Endothelial cell of umbilical vein (primary cell): ENCODE results near the gene FARP2. TPM values are rescaled to one million over a fixed set of nuclear protein-coding genes. Genes with fewer than 3 reads are reported as not detected.
"Not testable (repeated sequence)": the region's sequence is repeated elsewhere in the genome, so short reads cannot be mapped to it uniquely, and the experiment has no call there.

ENCODE experiments used
- BruUV-seq: library from RNA; stranded (reverse); fragments of 400-500 nt; replicated peaks from 2 replicates; lab custom pipeline; 2021; lab: Mats Ljungman, UMichigan
- CTCF ChIA-PET: fragments of 300-600, 350-600 bp; sonication (Branson Sonifier 250); formaldehyde crosslinking; loops from one replicate; lab custom pipeline; 2021; ENCODE audit warnings: antibody characterized with exemption, inconsistent platforms; lab: Charles Lee
- POLR2A ChIA-PET: fragments of 300-600, 350-600 bp; sonication (Branson Sonifier 250); formaldehyde crosslinking; loops from one replicate; lab custom pipeline; 2021; ENCODE audit warnings: antibody characterized with exemption, inconsistent platforms; lab: Charles Lee
- DNase-seq: peaks from one replicate; pipeline ENCODE4 v3.0.0-alpha.2; 2011; ENCODE audit warnings: low read depth, low spot score
- FAIRE-seq: peaks from 2 replicates; lab custom pipeline; 2011; peaks lifted over from hg19 to GRCh38; lab: Jason Lieb, UNC
- H2AFZ ChIP-seq: 2 replicates; pipeline ENCODE4 v1.6.0; 2012; ENCODE audit warnings: low read depth, low read length, control low read depth, inconsistent platforms
- H3K27ac ChIP-seq: 2 replicates; pipeline ENCODE4 v1.5.1; 2011; ENCODE audit warnings: low read depth, mild to moderate bottlenecking, control low read depth, low read length, moderate library complexity; ENCODE audit not compliant: insufficient read depth
- H3K27me3 ChIP-seq, 2 experiments: 2 replicates each; pipeline versions ENCODE4 v1.6.0 to v1.6.1; 2011; ENCODE audit warnings: low read length in 2 of 2, mixed read lengths in 1 of 2; ENCODE audit not compliant: control insufficient read depth in 2 of 2, insufficient read depth in 2 of 2
- H3K36me3 ChIP-seq, 2 experiments: 2 replicates in 1 of 2; 3 replicates in 1 of 2; pipeline ENCODE4 v1.5.1; 2011; ENCODE audit warnings: low read length in 2 of 2, mild to moderate bottlenecking in 1 of 2, moderate library complexity in 1 of 2; ENCODE audit not compliant: control insufficient read depth in 2 of 2, insufficient read depth in 2 of 2; ENCODE audit errors: extremely low read depth in 1 of 2
- H3K4me1 ChIP-seq: 3 replicates; pipeline ENCODE4 v1.5.1; 2011; ENCODE audit warnings: mild to moderate bottlenecking, low read length; ENCODE audit not compliant: control insufficient read depth, insufficient read depth; ENCODE audit errors: extremely low read depth
- H3K4me2 ChIP-seq: 2 replicates; pipeline ENCODE4 v1.6.1; 2011; ENCODE audit warnings: low read length, control low read depth, mixed read lengths; ENCODE audit not compliant: insufficient read depth
- H3K4me3 ChIP-seq, 3 experiments: fragments of 200-600 bp in 1 of 3; sonication (generic), shearing (Covaris generic) in 1 of 3; replicated peaks in 1 of 3; 2 replicates each; pipeline ENCODE4 v1.5.1; 2011 to 2016; ENCODE audit warnings: control low read depth in 3 of 3, low read length in 3 of 3, mild to moderate bottlenecking in 2 of 3, inconsistent platforms in 1 of 3, low read depth in 1 of 3, moderate library complexity in 1 of 3; ENCODE audit not compliant: insufficient read depth in 1 of 3
- H3K79me2 ChIP-seq: 2 replicates; pipeline ENCODE4 v1.6.0; 2012; ENCODE audit warnings: low read length, inconsistent platforms; ENCODE audit not compliant: control insufficient read depth, insufficient read depth
- H3K9ac ChIP-seq: replicated peaks from 2 replicates; pipeline ENCODE3; 2011; ENCODE audit warnings: low read length, control low read depth; ENCODE audit not compliant: insufficient read depth; ENCODE audit errors: extremely low read depth
- H3K9me1 ChIP-seq: replicated peaks from 3 replicates; pipeline ENCODE4 v1.6.0; 2011; ENCODE audit warnings: mild to moderate bottlenecking, low read length; ENCODE audit not compliant: control insufficient read depth, insufficient read depth; ENCODE audit errors: extremely low read depth
- H3K9me3 ChIP-seq: replicated peaks from 2 replicates; pipeline ENCODE4 v1.5.1; 2012; ENCODE audit warnings: low read length, inconsistent platforms; ENCODE audit not compliant: control insufficient read depth, insufficient read depth
- H4K20me1 ChIP-seq: replicated peaks from 2 replicates; pipeline ENCODE3; 2011; ENCODE audit warnings: mild to moderate bottlenecking, low read length; ENCODE audit not compliant: control insufficient read depth, insufficient read depth; ENCODE audit errors: extremely low read depth
- EZH2 ChIP-seq: IDR thresholded peaks from 2 replicates; pipeline ENCODE4 v1.6.1; 2012; ENCODE audit warnings: borderline replicate concordance, low read depth, mild to moderate bottlenecking, moderate library complexity, low read length, inconsistent platforms; ENCODE audit not compliant: severe bottlenecking
- FOS ChIP-seq: IDR thresholded peaks from 2 replicates; pipeline ENCODE4 v1.6.1; 2011; ENCODE audit warnings: mild to moderate bottlenecking, low read length, moderate library complexity, borderline replicate concordance; ENCODE audit not compliant: insufficient read depth
- POLR2AphosphoS5 ChIP-seq: IDR thresholded peaks from 2 replicates; pipeline ENCODE4 v1.6.1; 2012; ENCODE audit warnings: low read depth, mild to moderate bottlenecking, control low read depth, low read length, moderate library complexity; ENCODE audit not compliant: insufficient read depth
- dilution Hi-C: fragments of 300-500 bp; cut with MboI; formaldehyde crosslinking; loops from one replicate; pipeline ENCODE4 v1.15.0; 2019; ENCODE audit warnings: low sequenced_read_pairs; ENCODE audit not compliant: extremely low pct_ligation_motif_present
- intact Hi-C: fragments of 100-400 bp; cut with micrococcal nuclease; formaldehyde crosslinking; loops from one replicate; pipeline ENCODE4 v1.10.0; 2022
- polyA plus RNA-seq, 4 experiments: library from polyadenylated mRNA; depleted of rRNA in 3 of 4; stranded (reverse) in 3 of 4; unstranded in 1 of 4; fragments of >200 nt; gene quantifications; 2 replicates each; pipeline versions ENCODE4 v1.2.1 to v1.2.3, GENCODE V29; 2011 to 2012; ENCODE audit warnings: missing spikeins in 1 of 4
- total RNA-seq: library from RNA; stranded (reverse); gene quantifications from 2 replicates; pipeline ENCODE4 v1.2.3, GENCODE V29; 2021

FARP2 gene
- total and polyA plus RNA-seq, 2 donors (not counting 3 experiments of a cell fraction or from before 2014, with no cell fraction given), result 15.3 to 45.3 TPM

- POLR2A ChIA-PET, result no interaction called here
- H3K27ac ChIP-seq, result no peak overlapping the region
- TF ChIP-seq EZH2, result no peak
- TF ChIP-seq FOS, result no peak
- no peak for TF ChIP-seq POLR2AphosphoS5
- H3K4me2 ChIP-seq, result no peak overlapping the region
- CTCF ChIA-PET, result no interaction called here
- H3K36me3 ChIP-seq, result peaks cover 0 to 3% of the 10 kb centered on the region in 2 experiments
- H3K9me1 ChIP-seq, result no peaks in the 10 kb centered on the region
- FAIRE-seq, result no peak
- H4K20me1 ChIP-seq, result no peaks in the 10 kb centered on the region
- H3K27me3 ChIP-seq, result no peaks in the 10 kb centered on the region
- no peak overlapping the region for H3K4me3 ChIP-seq
- dilution Hi-C loops (no loop called here), intact Hi-C loops (no loop called here)
- no peak overlapping the region for H3K9ac ChIP-seq
- no peaks in the 10 kb centered on the region for H3K9me3 ChIP-seq
- no peaks in the 10 kb centered on the region for H3K4me1 ChIP-seq
- no peaks in the 10 kb centered on the region for H3K79me2 ChIP-seq
- no TSS peak for BruUV-seq
- no peak overlapping the region for H2AFZ ChIP-seq
- DNase-seq, result no peak
Observed at GRCh38 chr2:241422350-241422749, 66.3 kb downstream of the FARP2 start.

GRCh38 chr2:241423489-241423888, 67.4 kb downstream of the FARP2 start:
- H3K36me3 ChIP-seq, H3K27me3 ChIP-seq, H3K79me2 ChIP-seq, H3K27ac ChIP-seq, intact Hi-C loops, POLR2A ChIA-PET, H3K4me1 ChIP-seq, FAIRE-seq, H3K9me1 ChIP-seq, H4K20me1 ChIP-seq, H3K4me2 ChIP-seq, H3K9me3 ChIP-seq, DNase-seq, H3K9ac ChIP-seq, BruUV-seq, dilution Hi-C loops, H3K4me3 ChIP-seq, H2AFZ ChIP-seq: not testable (repeated sequence)
- CTCF ChIA-PET, result interaction anchor here (1.5 kb wide), 1 partner anchor 9 kb away, joined by 4 read pairs; no protein-coding TSS in a partner anchor
